OCI-LY1 (cell line): ENCODE measurements around the gene DDX56.

ENCODE experiments used
- H2AFZ ChIP-seq: fragments of 200-600 bp; sonication (generic), shearing (Covaris generic); 2 replicates; pipeline ENCODE4 v1.6.0; 2014; ENCODE audit warnings: antibody characterized with exemption, mild to moderate bottlenecking, low read length
- H3F3A ChIP-seq: fragments of 200-600 bp; sonication (generic), shearing (Covaris generic); 2 replicates; pipeline ENCODE4 v1.6.0; 2014; ENCODE audit warnings: mild to moderate bottlenecking, antibody characterized with exemption, low read length, moderate library complexity; ENCODE audit not compliant: insufficient read depth
- H3K27ac ChIP-seq: fragments of 200-600 bp; sonication (generic); 2 replicates; pipeline ENCODE4 v1.5.1; 2014; ENCODE audit warnings: low read length, mixed run types, mild to moderate bottlenecking, low read depth; ENCODE audit not compliant: poor library complexity, severe bottlenecking
- H3K27me3 ChIP-seq: fragments of 200-600 bp; sonication (generic); 2 replicates; pipeline ENCODE4 v1.6.0; 2014; ENCODE audit warnings: antibody characterized with exemption, mild to moderate bottlenecking, low read length, moderate library complexity; ENCODE audit not compliant: insufficient read depth
- H3K36me3 ChIP-seq: fragments of 200-600 bp; sonication (generic); 2 replicates; pipeline ENCODE4 v1.6.1; 2014; ENCODE audit warnings: mild to moderate bottlenecking, antibody characterized with exemption, low read length, moderate library complexity, mixed read lengths; ENCODE audit not compliant: insufficient read depth
- H3K4me1 ChIP-seq: fragments of 200-600 bp; sonication (generic); 2 replicates; pipeline ENCODE4 v1.5.1; 2014; ENCODE audit warnings: mild to moderate bottlenecking, low read length, moderate library complexity; ENCODE audit not compliant: insufficient read depth, severe bottlenecking
- H3K4me2 ChIP-seq: fragments of 200-600 bp; sonication (generic), shearing (Covaris generic); 2 replicates; pipeline ENCODE4 v1.6.1; 2014; ENCODE audit warnings: low read length
- H3K4me3 ChIP-seq: fragments of 200-600 bp; sonication (generic); 2 replicates; pipeline ENCODE4 v1.5.1; 2014; ENCODE audit warnings: low read length, low read depth, mild to moderate bottlenecking, mixed read lengths; ENCODE audit not compliant: poor library complexity, severe bottlenecking
- H3K79me2 ChIP-seq: fragments of 200-600 bp; shearing (Covaris generic); 2 replicates; pipeline ENCODE4 v1.6.1; 2016; ENCODE audit warnings: mixed run types, low read length, mixed read lengths; ENCODE audit not compliant: insufficient read depth
- H3K9ac ChIP-seq: fragments of 200-600 bp; sonication (generic), shearing (Covaris generic); 2 replicates; pipeline ENCODE4 v1.6.1; 2014; ENCODE audit warnings: mild to moderate bottlenecking, low read length, mixed read lengths
- H3K9me2 ChIP-seq: fragments of 200-600 bp; sonication (generic), shearing (Covaris generic); 2 replicates; pipeline ENCODE4 v1.6.1; 2014; ENCODE audit warnings: low read depth, mild to moderate bottlenecking, low read length, mixed read lengths
- H3K9me3 ChIP-seq: fragments of 200-600 bp; shearing (Covaris generic); 2 replicates; pipeline ENCODE4 v1.6.1; 2014; ENCODE audit warnings: low read length, mixed read lengths
- H4K20me1 ChIP-seq: fragments of 200-600 bp; sonication (generic), shearing (Covaris generic); 2 replicates; pipeline ENCODE4 v1.6.0; 2016; ENCODE audit warnings: mild to moderate bottlenecking, low read length; ENCODE audit not compliant: insufficient read depth
- CTCF ChIP-seq: fragments of 200-600 bp; sonication (generic), shearing (Covaris generic); IDR thresholded peaks from 2 replicates; pipeline ENCODE4 v1.5.1; 2017; ENCODE audit warnings: mild to moderate bottlenecking, antibody characterized with exemption, low read length, moderate library complexity, mixed read lengths
- EZH2 ChIP-seq: fragments of 200-600 bp; sonication (generic), shearing (Covaris generic); IDR thresholded peaks from 2 replicates; pipeline ENCODE4 v1.8.0; 2017; ENCODE audit warnings: borderline replicate concordance, mixed run types, mild to moderate bottlenecking, antibody characterized with exemption, low read length, moderate library complexity, mixed read lengths

DDX56 gene

GRCh38 chr7:44617225-44617890 is 43.6 kb upstream of the DDX56 start:
- Histone ChIP-seq H3K9me2 (no peaks in the 10 kb centered on the region), H3K79me2 (peaks cover 96% of the 10 kb centered on the region), H2AFZ (no peak overlapping the region), H3K4me1 (peaks cover 67% of the 10 kb centered on the region), H3K4me2 (peak overlapping the region; percentile 3; the same call in 1 of the 2 replicates), H3K4me3 (no peak overlapping the region), H4K20me1 (no peaks in the 10 kb centered on the region), H3K27ac (peak overlapping the region; percentile 18), H3K9ac (no peak overlapping the region), H3F3A (no peaks in the 10 kb centered on the region), H3K36me3 (peaks cover 10% of the 10 kb centered on the region), H3K27me3 (no peaks in the 10 kb centered on the region), H3K9me3 (no peaks in the 10 kb centered on the region)
- no peak for TF ChIP-seq EZH2
- no peak for TF ChIP-seq CTCF

GRCh38 chr7:44616545-44616944 is 42.8 kb upstream of the DDX56 start:
- Histone ChIP-seq H3K9me2 (no peaks in the 10 kb centered on the region), H3K9me3 (no peaks in the 10 kb centered on the region), H3K79me2 (peaks cover 96% of the 10 kb centered on the region), H3K4me2 (no peak overlapping the region), H3K4me3 (no peak overlapping the region), H3K9ac (no peak overlapping the region), H3K27me3 (no peaks in the 10 kb centered on the region), H3K4me1 (peaks cover 64% of the 10 kb centered on the region), H3F3A (no peaks in the 10 kb centered on the region), H3K36me3 (peaks cover 10% of the 10 kb centered on the region), H4K20me1 (no peaks in the 10 kb centered on the region), H2AFZ (no peak overlapping the region), H3K27ac (no peak overlapping the region)
- TF ChIP-seq CTCF: no peak
- TF ChIP-seq EZH2: no peak

- Histone ChIP-seq H4K20me1 (no peaks in the 10 kb centered on the region), H3F3A (no peaks in the 10 kb centered on the region), H3K27ac (peak overlapping the region; percentile 58), H3K4me1 (peaks cover 64% of the 10 kb centered on the region), H3K79me2 (peaks cover 95% of the 10 kb centered on the region), H2AFZ (no peak overlapping the region), H3K4me3 (no peak overlapping the region), H3K9me3 (no peaks in the 10 kb centered on the region), H3K36me3 (peaks cover 10% of the 10 kb centered on the region), H3K9ac (no peak overlapping the region), H3K4me2 (peak overlapping the region; percentile 46), H3K9me2 (no peaks in the 10 kb centered on the region), H3K27me3 (no peaks in the 10 kb centered on the region)
- no peak for TF ChIP-seq EZH2
- TF ChIP-seq CTCF: no peak
Measured at GRCh38 chr7:44615793-44616192, 42.1 kb upstream of the DDX56 start.
